ENCODE results near the gene GRK3. TPM values are rescaled to one million over a fixed set of nuclear protein-coding genes. Genes with fewer than 3 reads are reported as not detected.
"Not testable (repeated sequence)": the region's sequence is repeated elsewhere in the genome, so short reads cannot be mapped to it uniquely, and the experiment has no call there.

GRK3 gene
- total RNA-seq, 1 donor from 2014 or later: 36.0 TPM

DNA sequence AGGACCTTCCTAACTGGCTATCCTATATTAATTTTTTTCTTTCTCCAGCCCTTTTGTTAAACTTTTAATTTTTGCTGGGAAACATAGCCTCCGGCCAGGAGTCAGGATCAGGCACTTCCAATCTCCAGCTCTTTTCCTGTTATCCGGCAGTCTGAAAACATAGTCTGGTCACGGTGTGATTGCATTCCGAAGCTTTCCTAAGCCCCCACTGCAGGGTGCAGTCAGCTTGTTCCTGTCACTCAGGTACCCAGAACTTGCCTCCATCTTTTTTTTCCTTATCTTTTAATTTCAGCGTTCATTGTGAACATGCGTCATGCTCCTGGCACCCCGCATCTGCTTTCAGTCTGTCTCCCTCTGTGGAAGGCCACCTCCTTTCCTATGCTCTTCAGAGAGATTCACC lies 59.4 kb downstream of the GRK3 start:
- intact Hi-C loops (cut with micrococcal nuclease): loop anchor here (5.0 kb wide), 1 partner anchor 57 kb away; no protein-coding TSS in a partner anchor

DNA sequence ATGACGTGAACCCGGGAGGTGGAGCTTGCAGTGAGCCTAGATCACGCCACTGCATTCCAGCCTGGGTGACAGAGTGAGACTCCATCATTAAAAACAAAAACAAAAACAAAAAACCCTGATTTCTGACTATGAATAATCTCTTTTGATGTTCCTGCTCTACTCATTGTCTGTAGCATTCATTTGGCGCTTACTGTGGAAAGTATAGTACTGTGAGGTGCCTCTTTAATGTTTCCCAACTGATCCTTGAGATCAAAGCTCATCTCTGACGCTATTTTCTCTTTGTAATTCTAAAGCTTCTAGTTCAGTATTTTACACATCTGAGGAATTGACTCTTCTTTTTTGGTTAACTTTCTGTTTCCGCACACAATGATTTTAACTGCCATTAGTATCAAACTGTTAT lies 60.0 kb downstream of the GRK3 start:
- intact Hi-C loops (cut with micrococcal nuclease): loop anchor here (5.0 kb wide), 1 partner anchor 57 kb away; no protein-coding TSS in a partner anchor

DNA sequence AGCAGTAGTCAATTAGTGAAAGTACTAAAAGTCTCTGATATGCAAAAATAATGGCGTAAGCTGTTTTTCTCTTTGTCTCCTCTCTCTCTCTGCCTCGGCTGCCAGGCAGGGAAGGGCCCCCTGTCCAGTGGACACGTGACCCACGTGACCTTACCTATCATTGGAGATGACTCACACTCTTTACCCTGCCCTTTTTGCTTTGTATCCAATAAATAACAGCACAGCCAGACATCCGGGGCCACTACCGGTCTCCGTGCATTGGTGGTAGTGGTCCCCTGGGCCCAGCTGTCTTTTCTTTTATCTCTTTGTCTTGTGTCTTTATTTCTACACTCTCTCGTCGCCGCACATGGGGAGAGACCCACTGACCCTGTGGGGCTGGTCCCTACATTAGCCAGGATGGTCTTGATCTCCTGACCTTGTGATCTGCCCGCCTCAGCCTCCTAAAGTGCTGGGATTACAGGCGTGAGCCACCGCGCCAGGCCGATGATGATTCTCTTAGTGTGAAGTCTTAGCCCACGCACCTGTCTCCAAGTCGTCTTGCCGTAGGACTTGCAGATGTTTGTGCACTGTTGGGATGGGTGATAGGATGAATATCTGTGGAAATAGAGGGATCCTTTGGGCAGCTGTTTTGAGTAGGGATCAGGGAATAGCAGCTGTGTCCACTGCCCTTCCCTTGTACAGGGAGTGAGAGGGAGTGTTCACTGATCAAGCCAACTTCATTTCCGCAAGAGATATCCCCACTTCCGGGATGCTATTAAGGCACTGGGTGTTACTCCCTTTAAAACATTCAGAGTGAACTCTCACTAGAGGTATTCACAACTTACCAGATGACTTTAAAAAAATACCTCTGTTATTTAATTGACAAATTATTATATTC lies 61.5 kb downstream of the GRK3 start:
- intact Hi-C loops (cut with micrococcal nuclease): not testable (repeated sequence)

DNA sequence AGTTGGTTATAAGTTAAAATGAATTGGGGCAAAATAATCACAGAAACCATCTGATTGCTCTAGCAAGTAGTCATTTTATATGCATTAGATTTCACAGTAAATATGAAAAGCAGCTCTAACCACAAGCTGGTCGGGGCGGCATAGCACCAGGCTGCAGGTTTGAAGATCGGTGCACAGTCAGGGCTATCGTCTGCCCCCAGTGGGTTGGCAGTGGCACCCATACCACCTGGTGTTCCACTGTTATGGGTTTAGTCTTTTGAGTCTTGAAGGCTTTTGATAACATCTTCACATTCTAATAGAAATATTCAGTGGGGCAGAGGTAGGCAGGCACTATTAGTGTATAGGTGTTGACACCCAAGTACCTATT lies 62.1 kb downstream of the GRK3 start:
- intact Hi-C loops (cut with micrococcal nuclease): no loop called here

DNA sequence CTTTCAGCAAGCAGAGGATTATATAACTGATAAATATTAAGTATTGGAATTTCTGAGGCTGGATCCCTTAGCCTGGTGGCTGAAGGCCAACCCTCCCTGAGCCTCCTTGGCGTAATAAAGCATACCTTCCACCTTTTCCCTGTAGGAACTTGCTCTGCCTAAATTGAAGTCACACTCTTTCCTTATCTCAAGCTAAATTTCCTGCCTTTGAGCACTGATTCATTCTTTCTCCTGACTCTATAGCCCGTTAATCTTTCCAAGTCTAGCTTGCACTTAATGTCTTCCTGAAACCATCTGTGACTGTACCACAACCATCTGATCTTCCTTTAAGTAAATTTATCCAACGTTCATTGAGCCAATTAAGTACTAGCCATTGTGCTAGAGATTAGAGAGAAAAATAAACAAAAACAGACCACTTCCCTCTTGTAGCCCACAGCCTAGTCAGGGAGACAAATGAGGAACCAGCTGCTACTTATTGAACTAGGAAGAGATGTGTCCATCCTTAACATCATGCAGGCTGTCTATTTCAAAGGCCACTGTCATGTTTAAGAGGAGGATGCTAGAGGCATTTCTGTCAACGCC lies 62.9 kb downstream of the GRK3 start:
- intact Hi-C loops (cut with micrococcal nuclease): no loop called here

DNA sequence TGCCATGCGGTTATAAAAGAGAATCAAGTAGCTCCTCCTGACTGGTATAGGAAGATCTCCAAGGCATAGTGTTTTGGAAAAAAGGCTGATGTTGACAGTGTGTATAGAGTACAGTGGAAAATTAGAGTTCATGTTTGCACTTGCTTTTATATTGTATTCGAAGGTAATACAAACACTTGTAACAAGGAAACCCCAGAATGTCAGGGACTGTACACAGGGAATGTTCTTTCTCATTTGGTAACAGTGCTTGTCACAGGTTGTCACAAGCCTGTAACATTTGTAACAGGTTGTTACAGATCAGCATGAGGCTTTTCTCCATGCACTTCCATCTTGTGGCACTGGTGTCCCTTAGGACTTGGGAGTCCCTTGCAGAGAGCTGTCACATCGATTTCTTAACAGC lies 64.0 kb downstream of the GRK3 start:
- intact Hi-C loops (cut with micrococcal nuclease): no loop called here

DNA sequence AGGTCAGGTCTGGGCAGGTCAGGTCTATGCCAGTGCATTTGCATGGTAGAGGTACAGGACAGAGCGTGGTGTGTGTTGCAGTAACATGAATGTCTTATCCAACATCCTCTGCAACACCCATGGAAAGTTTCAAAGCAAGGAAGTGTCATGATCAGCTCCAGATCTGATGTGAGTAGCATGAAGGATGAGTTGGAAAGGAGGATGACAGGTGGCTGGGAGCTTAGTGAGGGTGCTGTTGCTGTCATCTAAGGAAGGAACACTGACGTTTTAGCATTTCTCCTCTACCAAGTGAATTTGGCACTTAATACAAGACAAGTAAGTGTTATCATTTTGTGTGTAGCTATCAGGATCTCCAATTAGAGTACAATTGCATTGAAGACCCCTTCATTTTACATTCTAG lies 65.1 kb downstream of the GRK3 start:
- intact Hi-C loops (cut with micrococcal nuclease): no loop called here

DNA sequence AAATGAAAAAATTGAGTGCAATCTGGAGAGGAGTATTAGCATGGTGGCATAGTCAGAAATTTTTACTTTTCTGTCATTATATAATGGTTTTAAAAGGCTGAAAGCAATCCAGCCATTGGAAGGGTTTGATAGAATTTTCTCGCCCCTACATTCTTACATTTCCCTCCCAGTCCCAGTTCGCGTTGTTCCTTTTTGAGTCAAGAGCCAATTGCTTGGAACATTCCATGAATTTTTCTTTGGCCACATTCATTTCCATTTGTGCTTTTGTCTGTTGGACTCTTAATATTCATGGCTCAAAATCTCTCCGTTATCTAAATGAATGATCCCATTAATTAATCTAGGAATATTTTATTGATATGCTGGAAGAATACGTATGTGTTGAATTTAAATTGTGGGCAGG lies 66.0 kb downstream of the GRK3 start:
- intact Hi-C loops (cut with micrococcal nuclease): no loop called here

DNA sequence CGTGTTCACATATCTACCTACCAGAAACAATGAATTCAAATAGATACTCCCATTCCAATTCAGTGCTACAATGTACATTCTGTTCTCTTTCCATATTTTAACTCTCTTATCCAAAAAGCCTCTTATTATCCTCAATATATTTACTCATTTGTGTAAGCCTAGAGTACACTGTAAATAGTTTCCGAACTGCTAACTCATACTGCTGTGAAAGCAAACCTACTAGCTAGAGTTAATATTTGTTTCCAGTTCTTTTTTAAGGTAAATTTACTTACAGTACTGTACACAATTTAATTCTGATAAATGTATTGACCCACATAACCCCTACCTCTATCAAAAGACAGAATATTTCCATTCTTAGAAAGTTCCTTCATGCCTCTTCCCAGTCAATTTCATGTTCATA lies 71.8 kb downstream of the GRK3 start:
- intact Hi-C loops (cut with micrococcal nuclease): no loop called here

DNA sequence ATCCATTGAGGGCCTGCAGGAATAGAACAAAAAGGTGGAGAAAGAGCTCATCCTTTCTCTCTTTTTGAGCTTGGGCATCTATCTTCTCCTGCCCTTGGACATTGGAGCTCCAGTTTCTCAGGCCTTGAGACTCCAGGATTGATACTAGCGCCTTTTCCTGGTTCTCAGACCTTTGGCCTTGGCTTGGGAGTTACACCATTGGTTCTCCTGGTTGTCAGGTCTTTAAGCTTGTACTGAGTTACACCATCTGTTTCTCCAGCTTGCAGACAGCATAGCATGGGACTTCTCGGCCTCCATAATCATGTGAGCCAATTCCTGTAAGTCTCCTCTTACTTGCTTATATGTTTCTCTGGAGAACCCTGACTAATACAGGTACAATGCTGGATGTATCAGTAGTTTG lies 72.6 kb downstream of the GRK3 start:
- intact Hi-C loops (cut with micrococcal nuclease): no loop called here

DNA sequence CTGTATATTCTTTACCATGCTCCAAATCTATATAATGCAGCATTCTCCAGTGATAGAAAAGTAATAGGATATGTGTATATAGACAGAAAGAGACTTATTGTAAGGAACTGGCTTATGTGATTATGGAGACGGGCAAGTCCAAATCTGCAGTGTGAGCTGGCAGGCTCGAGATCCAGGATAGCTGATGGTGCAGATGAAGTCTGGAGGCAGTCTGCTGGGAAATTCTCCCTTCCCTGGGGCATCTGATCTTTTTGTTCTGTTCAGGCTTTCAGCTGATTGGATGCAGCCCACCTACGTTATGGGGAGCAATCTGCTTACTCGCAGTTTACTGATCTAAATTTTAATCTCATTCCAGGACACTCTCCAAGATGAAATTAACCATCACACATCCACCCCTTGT lies 73.2 kb downstream of the GRK3 start:
- intact Hi-C loops (cut with micrococcal nuclease): no loop called here

DNA sequence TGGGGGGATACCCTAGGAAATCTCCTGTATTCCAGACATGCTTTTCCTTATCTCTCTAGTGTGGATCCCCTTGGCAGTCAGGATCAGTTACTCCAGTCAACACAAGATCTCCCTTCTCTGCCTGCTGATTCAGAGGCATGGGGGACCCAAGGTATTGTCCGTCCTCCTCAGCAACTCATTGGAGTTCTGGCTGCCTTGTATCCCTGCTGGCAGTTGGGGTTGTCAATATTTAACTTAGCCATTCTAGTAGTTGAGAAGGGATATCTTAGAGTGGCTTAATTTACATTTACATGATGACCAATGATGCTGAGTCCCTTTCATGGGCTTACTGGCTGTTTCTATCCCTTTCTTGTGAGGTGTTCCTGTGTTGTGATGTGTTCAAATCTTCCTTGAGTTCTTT lies 74.2 kb downstream of the GRK3 start:
- intact Hi-C loops (cut with micrococcal nuclease): no loop called here

DNA sequence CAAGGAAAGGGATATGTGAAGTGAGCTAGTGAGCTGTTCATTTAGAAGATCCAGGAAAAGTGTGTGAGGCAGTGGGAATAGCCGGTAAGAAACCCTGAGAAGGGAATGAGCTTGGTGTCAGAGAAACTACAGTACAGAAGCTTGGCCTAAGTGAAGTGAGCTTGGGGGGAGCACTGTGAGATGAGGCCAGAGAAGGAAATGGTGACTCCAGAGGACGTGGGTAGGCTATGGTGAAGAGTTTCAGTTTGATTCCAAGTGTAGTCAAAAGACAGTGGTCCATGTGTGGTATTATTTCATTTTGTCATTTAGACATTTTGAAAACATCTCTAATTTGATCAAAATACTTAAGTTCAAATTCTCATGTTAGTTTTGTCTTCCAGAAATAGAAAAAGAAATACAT lies 77.2 kb downstream of the GRK3 start:
- intact Hi-C loops (cut with micrococcal nuclease): no loop called here

DNA sequence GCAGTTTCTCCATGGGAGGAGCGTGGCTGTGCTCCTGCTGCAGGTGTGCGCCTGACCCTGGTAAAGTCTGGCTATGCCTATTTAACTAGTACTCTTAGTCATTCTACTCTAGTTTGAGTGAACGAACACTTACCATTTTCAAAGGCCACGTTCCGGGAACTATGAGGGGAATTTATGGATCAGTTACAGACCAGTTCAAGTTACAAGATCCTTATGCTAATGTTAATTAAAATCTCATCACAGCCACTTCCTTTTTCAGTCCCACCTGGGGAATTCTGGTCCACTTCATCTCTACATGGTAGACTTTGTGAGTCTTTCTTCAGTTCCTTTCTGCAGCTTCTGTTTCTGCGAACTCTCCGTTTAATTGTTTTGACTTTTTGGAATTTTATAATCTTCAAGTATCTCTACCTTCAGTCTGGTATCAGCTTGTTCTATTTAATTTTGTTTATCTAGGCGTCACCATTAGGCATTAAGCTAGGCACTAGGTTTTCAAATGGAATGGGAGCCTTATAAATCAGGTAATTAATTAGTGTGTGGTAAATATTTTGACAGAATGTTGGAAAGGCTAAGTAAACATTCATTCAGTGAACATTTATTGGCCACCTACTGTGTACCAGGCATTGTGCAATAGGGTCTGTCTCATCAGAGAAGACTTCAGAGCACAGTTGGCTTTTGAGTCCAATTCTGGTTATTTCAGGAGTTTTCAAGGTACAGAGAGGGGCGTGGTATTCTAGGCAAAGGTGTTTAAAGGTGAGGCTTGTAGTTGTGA lies 78.9 kb downstream of the GRK3 start:
- intact Hi-C loops (cut with micrococcal nuclease): no loop called here

DNA sequence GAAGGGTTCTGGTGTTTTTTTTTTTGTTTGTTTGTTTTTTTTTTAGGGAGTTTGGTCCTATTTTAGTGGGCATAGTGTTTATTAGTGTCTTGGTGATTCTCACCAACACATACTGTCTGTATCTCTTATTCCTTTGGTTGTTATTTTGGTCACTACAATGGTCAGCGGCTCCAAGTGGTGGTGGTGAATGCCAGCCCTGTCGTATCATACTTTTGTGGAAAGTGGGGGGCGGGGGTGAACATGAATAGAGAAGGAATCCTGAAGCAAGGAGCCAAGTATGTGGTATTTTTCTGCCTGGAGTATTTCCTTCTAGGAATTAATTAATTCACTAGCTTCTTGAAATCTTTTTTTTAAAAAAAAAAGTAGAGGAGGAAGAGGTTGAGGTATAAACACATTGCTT lies 79.6 kb downstream of the GRK3 start:
- intact Hi-C loops (cut with micrococcal nuclease): no loop called here

DNA sequence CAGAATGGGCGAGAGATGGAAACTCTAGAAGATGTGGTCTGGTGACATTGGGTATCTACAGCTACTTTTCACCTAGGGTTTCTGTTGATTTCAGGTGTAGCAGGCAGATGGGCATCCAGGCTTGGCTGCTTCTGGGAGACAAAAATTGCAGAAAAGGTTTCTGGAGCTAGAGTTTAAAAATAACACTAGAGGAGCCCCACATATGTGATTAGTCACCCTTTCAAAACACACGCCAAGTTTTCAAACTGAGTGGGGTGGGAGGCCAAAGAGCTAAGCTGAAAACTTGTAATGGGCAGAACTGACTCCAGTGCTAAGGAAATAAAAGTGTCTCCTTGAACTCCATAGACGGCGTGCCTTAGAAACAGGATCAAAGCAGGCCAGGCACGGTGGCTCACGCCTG lies 80.8 kb downstream of the GRK3 start:
- intact Hi-C loops (cut with micrococcal nuclease): no loop called here

DNA sequence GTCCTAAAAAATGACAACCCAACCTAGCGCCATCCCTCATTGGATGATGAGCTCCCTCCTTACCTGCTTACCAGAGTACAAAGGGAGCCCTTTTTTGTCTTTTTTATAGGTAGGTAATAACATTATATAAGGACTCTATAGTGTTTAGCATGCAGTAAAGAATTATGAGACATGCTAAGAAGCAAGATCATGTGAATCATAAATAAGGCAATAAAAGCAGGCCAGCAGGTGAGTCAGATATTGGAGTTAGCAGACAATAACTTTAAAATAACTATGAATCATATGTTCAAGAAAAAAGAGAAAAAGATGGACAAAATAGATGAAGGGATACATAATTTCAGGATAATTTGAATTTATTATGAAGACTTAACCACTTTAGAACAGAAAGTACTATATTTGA lies 81.5 kb downstream of the GRK3 start:
- intact Hi-C loops (cut with micrococcal nuclease): no loop called here

DNA sequence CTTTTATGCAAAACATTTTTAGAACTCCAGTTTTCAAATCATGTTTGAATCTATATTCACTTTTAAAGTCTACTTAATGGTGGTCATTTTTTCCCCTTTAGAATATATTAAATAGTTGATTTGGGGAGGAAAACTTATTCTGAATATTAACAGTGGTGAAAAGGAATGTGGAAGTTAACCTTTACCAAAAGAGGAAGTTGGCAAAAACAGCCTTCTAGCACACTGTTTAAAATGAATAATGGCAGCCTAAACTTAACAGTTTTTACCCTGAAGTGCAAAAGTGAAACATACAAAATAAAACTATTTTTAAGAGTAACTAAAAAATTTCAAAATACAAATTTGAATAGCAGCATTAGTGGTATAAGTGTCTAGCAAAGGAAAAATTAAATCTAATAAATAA lies 86.4 kb downstream of the GRK3 start:
- intact Hi-C loops (cut with micrococcal nuclease): no loop called here

DNA sequence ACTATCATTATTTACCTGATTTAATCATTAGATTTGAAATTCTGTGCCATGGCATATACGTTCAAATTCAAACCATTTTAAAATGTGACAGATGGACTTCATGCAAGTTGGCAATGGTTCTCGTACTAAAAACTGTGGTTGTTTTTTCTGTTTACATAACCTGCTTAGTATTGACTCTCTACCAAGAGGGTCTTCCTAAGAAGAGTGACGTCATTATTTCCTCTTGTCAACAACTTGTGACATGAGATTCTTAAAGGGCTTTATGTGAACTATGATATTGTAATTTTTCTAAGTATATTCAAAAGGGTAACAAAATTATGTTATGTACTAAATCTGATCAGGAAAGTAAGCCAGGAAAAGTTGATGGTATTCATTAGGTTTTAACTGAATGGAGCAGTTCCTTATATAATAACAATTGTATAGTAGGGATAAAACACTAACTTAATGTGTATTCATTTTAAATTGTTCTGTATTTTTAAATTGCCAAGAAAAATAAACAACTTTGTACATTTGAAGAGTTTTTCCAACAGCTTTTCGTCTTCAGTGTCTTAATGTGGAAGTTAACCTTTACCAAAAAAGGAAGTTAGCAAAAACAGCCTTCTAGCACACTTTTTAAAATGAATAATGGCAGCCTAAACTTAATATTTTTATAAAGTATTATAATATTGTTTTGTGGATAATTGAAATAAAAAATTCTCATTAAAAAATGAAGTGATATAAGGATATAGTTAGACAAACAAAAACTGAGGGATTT lies 87.0 kb downstream of the GRK3 start:
- intact Hi-C loops (cut with micrococcal nuclease): no loop called here

DNA sequence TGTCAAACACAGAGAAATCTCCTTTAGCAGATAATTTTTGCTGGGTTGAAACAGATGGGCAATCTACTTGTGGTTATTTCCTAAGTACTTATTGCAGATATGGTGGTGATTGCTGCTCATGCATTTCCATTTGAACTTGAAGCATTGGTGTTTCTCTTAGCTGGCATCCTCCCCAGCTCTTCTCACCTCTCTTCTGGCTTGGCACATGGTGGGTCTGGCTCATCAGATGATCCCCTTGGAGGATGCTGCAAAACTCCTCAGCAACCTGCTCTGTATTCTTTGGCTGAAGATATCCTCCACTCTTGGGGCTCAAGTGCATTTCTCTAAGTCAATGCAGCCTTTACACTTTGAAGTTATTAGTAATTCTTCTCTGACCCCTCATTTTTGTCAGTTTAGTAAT lies 90.2 kb downstream of the GRK3 start:
- intact Hi-C loops (cut with micrococcal nuclease): no loop called here

DNA sequence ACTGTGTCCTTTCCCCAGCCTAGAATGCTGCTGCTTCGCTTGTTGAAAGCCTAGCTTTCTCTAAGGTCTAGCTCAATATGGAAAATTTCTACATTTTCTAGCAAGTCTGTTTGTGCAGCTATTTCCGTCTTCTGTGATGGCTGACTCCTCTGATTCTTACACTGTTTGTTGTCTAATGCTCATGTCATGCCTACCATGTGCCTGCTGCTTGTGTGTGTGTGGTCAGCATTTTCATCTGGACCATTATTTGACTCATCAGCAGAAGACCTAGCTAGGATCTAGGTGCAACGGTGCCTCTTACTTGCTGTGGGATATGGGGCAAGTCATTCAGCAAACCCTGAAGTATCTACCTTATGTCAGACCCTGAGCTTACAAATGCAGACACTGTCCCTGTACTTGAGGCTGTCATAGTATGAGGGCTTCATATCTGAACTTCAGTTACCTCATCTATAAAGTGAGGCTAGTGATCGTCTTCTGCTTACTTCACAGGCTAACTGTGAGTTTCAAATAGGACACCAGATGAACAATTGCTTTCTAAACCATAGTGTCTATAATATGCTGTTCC lies 91.0 kb downstream of the GRK3 start:
- intact Hi-C loops (cut with micrococcal nuclease): no loop called here
